Stimulated activated CD8-positive, alpha-beta memory T cell treated with anti-CD3 and anti-CD28 coated beads, Interleukin-12 subunit alpha, Interleukin-12 subunit beta, amount 100 ng/mL, for 4 hours (primary cell): Measurements from ENCODE around the gene EFCAB3.
"Not testable (repeated sequence)": the region's sequence is repeated elsewhere in the genome, so short reads cannot be mapped to it uniquely, and the experiment has no call there.

Source experiments
- DNase-seq: peaks from one replicate; pipeline ENCODE4 v3.0.0-alpha.2; 2020; ENCODE audit warnings: low read depth

EFCAB3 gene

DNA sequence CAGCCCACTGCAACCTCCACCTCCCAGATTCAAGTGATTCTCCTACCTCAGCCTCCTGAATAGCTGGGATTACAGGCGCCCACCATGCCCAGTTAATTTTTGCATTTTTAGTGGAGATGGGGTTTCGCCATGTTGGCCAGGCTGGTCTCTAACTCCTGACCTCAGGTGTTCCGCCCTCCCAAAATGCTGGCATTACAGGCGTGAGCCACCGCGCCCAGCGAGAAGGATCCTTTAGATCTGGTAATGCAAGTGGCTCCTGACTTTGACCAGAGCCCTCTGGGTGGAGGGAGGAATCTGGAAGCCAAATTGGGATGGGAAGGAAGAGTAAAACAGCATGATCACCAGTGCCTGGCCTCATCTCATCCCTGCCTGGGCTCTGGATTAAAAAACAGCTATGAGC lies 84.9 kb downstream of the EFCAB3 start:
- not testable (repeated sequence) for DNase-seq
